CD4-positive, alpha-beta T cell treated with Interleukin-15 for 1 hour (primary cell): Measurements from ENCODE around the gene MACROD1.

Source experiments
- DNase-seq: peaks from one replicate; pipeline ENCODE4 v3.0.0-alpha.2; 2020

The MACROD1 gene

DNA sequence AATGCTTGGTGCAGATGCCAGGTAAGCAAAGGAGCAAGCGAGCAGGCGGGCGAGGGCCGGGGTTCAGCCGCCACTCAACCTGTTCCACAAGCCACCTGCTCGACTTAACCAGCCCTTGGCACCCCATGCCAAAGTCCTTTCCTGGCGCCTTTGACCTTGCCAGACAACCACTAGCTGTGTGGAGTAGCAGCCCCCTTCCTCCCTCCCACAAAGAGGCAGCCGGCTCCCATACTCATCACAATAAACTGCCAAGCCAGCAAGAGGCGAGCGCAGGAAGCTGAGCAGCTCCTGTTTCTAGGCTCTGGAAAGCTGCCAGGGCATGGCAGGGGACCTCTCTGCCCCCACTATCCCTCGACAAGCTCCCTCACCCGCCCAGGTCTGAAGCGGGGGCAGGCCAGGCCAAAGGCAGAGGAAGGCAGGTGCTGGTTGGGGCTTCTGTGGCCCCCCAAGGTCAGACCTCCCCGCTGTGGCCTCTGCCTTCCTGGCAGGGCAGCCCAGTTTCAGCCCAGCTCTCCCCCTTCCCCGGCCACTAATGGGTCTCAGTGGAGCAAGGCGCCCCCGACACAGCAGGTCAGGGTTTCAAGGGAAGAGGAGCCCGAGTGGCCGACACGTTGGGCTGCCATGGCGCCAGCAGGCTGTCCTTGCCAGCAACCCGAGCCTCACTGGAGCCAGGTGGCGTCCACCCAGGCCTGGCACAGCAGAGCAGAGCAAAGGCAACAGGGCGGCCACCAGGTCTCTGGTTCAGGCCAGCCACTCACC is 15.3 kb downstream of the MACROD1 start:
- no peak for DNase-seq

DNA sequence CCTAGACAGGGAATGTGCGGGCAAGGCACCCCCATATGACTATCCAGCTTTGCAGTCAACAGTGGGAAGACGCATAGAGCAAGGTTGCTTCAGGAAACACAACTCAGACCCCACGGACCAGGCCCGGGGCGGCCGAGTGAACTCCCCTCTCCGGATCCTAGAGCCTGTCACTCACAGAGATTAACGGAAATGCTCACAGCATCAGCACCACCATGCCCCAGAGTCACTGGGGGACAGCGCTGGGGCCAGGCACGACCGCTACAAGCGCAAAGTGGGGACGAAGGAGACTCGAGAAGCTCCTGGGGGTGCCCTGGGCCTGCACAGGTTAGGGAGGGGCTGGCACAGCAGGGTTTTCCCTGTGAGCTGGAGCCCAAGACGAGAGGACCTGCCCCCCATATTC is 15.9 kb downstream of the MACROD1 start:
- no peak for DNase-seq

DNA sequence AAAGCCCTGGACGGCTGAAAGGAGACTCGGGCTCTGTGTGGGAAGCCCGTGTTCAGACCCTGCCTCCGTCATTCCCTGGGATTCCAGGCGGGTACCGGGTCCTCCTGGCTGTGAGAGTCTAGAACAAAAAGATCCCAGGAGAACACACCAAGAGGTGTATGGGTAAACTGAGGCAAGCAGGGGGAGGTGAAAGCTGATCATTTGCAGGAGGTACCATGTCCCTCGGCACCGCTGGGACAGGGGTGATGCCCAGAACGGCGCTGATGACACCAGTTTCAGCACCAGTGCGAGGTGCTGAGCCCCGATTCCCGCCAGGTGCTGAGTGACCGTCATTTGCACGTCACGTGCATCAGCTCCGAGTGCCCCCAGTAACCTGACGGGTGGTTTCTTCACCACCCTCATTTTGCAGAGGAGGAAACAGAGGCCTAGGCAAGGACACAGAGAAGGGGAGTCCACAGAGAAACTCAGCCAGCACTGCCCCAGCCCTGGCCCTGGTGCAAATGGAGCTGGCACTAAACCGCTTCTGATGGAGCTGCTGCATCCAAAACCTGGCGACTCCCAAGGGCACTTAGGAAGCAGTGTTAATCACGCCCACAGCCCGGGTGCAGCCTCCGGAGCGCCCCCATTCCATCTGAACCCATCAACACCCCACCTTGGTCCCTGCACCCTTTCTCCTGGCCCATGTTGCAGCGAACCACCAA is 16.8 kb downstream of the MACROD1 start:
- DNase-seq: no peak

DNA sequence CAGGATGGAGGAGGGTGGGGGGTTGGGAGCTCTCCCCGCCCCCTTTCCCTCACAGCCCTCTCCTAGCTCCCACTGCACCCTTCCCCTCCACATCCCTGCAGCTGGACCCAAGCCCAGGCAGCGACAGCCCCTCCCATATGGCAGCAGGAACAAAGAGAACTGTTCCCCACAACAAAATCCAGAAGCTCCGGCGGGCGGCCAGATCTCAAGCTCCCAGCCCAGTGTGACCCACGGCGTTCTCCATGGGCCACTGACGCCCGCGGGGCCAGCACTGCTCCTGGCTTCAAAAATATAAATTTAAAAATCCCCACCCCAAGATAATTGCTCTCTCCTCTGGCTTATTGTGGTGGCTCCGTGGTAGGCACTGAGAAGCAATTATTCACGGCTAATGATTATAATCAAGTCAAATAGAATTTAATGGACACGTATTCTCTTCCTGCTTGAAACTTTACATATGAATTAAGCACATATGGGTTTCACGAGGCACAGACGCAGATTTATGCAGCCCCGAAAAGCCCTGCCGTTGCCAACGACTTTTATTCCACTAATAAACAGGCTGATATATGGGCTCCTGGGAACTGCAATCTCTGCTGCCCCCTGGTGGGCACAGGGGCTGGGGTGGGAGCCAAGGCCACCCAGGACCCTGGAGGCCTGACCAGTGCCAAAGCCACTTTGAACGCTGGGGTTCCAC is 17.5 kb downstream of the MACROD1 start:
- peak; percentile 64 for DNase-seq

DNA sequence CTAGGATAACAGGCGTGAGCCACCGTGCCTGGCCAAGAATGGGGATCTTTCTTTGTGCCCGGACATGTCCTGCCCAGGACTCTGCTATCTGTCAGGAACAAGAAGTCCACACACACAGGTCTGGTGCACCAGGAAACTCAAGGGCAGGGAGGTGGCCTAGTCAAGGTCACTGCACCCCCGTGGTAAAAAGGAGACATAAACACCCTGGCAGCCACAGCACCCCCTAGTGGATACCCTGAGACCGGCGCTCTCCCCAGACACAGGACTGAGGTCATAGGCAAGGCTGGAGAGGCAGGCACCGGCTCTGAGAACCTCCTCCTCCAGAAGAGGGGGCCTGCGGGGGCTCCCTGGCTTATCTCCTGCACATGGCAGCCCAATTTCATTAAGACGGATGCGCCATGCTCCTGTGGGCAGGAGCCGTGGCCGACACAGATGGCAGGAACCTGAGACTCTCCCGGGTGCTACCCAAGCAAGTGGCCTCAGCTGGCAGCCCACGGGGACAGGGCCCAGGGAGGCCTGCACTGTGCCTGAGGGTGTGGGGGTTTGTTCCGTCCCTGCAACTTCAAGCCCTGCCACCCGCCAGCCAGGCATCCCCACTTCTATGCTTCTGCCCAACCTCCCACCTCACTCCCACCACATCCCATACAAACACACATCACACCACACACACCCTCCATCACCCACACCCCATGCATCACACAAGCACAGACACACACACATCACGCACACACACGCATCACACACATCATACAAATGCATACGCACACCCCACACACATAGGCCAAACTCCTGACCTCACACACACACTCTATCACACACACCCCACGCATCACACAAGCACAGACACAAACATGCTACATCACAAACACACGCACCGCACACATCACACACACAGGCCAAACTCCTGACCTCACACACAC is 19.6 kb downstream of the MACROD1 start:
- peak; percentile 60 for DNase-seq

DNA sequence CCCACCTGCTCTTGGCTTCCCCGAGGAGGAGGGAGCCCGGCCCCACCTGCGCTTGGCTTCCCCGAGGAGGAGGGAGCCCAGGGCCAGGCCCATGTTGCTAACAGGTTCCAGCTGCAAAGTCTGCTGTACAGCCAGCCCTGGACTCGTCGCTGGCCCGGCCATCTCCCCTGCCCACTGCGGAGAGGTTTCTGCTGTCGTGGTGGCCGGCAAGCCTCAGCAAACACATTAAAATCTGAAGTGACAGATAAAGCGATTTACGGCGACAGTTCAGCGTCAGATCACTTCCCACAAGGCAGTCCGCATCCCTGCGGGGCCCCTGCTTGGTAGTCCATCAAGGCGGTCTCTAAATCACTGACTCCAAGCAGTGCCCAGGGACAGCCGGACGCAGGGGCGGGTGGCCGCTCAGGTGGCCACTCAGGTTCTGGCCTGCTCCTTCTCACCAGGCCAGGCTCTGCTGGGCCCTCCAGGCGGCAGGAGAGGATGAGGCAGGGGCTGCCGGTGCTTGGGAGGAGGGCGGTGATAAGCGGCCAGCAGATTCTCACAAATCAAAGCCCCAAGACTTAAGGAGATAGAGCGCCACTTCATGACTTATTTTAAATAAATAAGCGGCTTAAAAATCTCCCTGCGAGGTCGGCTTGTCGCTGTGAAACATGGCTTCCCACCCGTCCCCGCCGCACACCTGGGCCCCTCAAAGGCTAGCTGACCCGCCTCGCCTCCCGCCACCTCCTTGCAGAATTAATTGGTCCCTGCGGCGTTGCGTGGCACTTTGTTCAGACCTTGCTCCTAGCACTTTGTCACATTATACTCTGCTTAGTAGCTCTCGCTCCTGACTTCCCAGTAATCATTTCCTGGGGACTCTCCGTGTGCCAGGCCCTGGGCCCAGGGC is 21.1 kb downstream of the MACROD1 start:
- no peak for DNase-seq

DNA sequence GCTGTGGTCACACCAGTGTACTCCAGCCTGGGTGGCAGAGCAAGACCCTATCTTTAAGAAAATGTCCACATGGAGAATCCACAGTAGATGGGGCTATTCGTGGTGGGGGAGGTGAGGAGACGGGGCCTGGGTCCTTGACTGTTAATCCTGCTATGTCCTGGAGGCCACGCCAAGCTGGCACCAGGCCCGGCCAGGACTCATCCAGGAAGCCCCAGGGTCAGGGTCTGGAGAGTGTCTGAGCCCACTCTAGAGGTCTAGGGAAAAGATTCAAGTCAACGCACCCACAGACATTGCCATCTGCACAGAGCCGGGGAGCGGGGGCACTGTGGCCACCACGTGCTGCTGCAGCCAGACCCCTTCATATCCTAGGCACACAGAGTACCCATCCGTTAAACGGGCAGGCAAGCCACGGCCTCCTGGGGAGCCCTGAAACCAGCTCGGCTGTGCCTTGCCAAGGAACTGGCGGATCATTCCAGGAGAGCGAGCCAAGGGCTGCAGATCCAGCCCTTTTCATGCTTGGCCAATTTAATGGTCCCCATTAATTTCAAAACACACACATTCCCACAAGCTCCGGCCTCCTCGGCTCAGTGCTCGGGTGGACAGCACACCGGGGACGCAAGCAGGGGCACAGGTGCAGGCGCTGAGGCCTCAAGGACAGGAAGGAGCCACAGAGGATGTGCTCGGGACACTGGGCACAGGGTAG is 24.7 kb downstream of the MACROD1 start:
- DNase-seq: no peak

DNA sequence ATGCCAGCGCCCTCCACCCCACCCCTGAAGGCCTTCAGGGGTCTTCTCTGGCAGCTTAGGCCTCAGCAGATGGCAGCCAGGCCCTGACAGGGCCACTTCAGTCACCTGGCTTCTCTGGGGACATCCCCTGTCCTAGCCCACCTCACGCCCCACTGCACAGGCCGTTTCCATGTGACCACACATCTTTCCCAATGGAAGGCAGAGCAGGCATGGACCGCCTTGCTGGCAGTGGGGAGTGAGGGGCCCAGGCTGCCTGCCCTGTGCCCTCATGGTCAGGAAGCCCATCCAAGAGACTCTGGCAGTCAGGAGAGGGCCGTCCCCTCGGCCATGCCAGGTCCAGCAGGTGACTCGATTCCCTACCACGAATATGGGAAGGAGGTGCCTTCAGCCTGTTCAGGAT is 25.8 kb downstream of the MACROD1 start:
- no peak for DNase-seq

DNA sequence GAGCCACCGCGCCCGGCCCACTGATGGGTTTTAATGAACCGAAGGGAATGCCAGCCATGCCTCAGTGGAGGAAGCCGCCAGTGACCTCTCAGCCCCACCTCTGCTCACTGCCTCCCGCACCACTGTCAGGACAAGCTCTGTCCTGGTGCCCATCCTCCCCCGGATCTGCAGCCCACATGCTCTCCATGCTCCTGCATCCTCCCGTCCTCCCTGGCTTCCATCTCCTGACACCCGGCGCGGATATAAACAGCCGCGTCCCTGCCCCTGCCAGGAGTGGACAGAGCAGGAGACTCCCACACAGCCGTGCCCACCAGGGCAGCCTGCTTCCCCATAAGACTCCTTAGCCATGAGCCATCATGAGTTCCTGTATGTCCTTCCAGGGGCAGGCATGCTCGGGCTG is 26.9 kb downstream of the MACROD1 start:
- no peak for DNase-seq

DNA sequence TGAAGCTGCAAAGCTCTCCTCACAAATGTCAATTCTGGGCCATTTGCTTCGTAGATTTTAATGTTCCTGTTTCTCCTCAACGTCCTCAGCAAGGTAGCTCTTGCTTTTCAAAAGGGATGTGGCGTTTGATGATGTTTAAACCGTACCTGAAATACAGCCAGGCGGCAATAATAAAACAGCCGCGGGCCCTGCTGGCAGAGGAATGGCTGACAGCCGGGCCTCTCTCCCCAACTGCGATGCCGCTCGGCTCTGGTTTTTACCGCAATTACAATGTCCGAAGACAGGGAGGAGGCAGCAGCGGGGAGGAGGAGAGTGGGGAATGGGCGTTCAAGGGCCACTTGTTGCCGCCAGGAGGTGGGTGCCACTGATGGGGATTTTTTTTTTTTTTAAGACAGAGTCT is 27.5 kb downstream of the MACROD1 start:
- DNase-seq: no peak

DNA sequence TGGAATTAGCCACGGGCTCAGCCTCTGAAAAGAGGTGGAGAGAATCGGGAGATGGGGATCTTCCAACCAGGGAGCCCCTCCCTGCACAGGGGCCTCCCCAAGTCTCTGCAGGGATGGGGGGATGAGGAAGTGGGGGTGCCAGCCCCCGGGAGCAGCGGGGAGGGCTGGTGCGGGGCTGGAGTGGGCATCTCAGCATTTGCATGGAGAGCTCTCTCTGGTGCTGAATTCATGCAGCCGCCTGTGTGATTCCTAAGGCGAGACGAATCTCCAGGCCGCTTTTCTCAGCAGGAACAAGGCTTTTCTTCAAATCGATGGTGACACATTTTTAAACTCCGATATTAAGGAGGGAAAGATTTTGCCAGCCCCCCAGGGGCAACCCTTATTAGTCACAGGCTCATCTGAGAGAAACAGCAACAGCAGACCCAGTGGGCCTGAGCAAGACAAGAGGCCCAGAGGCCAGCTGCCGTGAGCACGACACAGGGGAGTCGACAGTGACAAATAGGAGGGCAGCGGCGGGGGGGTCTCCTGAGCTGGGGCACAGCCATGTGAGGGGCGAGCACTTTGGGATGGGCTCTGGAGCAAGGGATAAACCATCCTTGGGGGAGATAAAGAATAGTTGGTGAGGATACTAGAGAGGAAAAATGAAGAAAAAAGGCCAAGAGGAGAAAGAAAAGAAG is 29.0 kb downstream of the MACROD1 start:
- DNase-seq: no peak

DNA sequence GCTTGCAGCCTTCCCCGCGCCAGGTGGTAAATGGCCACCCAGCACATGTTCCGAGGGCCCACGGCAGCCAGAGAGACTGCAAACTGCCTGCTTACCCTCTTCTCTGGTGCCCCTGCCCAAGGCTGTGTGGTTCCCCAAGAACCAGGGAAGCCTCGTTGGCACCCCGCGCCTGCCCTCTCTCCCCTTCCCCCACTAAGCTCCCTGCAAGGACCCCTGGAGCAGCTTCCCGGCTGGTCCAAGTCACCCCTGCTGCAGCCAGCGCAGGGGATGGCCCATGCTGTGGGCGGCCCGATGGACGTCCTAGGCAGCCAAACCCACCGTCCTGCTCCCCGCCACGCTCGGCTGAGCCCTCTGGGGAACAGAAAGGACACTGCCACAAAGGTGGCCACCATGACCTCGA is 30.2 kb downstream of the MACROD1 start:
- DNase-seq: no peak

DNA sequence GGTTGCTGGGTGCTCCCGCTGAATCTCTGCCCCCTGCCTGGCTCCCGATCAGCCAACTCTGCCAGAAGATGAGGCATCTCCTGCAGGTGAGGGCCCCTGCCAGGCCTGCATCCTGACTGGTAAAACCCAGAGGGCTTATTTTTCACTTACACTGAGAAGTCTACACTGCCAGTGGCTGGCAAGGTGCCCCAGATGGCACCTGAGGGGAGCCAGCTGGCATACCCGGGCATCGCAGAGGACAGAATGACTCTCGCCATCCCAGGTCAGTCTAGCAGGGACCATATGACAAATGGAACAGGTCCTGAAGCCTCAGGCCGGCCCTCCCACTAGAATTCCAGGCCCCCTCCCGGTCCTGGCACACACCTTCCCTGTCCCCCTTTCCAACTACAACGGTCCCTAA is 30.9 kb downstream of the MACROD1 start:
- no peak for DNase-seq

DNA sequence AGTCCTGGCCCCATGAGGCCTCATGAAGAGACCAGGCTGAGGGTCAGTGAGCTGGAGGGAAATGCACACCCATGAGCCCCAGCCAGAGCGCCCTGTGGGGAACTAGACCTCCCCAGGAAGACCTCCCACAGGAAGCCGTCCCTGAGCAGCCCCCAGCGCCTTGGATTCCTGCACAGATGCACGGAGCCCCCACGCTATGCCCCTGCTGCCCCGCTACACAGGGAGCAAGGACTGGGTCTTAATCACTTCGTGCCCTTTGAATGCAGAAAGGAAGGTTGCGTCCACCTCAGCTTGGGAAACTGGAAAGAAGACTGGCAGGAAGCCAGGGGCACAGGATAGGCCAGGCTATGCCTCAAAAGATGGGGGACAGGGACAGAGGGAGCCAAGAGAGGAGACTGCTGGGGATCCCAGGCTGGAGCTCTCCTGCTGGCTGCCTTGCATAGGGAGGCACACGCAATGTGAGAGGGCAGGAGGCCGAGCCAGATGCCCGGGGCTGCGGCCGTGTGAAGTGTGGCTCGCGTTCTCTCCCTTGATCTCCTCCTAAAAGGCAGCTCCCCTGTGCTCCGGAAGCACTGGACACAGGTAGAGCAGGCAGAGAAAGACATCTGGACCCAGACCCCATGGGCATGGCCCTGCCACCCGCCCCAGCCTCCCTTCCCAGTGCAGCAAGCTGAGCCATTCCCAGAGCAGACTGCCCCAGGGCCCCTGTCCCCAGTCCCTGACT is 32.8 kb downstream of the MACROD1 start:
- no peak for DNase-seq

DNA sequence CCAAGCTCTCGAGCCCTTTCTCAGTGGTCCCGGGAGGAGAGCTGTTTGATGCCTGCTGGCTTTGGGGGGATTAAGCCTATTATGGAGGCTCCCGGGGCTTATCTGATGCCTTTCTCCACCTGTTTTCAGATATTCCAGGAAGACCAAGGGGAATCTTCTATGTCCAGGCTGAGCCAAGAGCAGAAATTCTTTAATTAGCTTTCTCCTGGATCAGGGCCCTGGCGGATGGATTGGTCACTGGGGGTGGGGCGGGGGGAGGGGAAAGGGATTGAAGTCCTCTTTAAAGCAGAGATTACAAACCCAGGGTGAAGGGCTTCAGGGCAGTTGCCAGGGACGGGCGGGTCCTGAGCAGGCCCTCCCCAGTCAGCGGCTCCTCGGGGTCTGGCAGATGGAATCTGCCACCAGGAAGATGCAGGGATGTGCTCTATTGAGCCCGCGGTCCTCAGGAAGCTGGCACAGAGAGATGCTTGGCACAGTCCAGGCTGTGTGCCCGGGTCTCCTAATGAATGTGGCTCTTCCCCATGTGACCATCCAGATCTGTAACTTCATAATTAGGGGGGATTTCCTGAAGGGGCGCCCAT is 33.6 kb downstream of the MACROD1 start:
- DNase-seq: no peak

DNA sequence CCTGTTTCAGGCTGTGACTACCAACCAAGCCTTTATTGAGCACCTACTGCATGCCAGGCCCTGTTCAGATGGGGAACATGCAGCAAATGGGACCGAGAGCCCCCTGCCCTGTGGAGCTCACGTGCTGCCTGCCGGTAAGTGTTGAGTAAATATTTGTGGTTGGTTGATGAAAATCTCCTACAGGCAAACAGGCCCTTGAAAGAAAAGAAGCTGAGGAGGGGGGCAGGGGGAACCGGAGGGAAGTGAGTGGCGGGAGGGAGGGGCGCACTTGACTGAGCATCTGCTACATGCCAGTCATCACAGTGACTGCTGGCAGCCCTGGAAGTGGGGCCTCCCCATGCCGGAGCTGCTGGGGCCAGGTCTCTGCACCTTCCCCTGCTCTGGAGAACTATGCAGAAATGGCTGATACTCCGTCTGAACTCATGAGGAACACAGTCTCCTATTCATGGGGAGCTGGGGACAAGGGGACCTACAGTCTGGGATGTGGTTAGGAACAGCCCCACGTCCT is 34.2 kb downstream of the MACROD1 start:
- DNase-seq: no peak

DNA sequence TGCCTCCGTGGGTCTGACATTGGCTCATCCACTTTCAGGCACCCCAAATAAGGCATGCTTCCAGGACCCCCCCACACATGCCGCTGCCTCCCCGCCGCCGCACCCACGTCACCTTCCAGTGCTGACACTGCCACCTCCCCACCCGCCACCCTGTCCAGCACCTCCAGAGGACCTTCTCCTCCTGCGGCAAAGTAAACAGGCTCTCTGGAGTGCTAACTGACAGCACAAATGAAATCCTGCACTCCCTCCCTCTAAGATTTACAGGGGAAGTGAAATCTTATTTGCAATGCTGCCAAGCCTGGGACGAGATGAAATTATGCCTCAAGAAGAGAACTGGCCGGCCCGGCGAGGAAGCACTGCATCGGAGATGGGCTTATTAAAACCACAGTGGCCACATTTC is 35.3 kb downstream of the MACROD1 start:
- DNase-seq: no peak

DNA sequence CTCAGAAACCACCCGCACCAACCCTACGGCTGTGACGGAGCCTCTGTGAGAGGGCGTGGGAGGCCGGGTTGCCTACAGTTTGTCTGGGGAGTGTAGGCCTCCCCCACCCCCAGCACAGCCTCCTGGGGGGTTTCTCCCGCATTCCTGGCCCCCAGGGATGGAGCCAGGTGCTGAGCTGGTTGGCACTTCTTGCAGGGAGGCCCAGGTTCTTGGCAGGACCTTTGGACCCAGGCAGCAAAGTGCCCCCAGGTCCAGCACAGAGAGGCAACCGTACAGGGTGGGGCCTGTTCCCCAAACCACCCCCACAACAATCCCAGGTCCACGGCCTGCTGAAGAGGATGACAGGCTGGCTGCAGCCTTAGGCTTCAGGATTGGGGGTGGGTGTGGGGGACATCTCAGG is 36.5 kb downstream of the MACROD1 start:
- no peak for DNase-seq

DNA sequence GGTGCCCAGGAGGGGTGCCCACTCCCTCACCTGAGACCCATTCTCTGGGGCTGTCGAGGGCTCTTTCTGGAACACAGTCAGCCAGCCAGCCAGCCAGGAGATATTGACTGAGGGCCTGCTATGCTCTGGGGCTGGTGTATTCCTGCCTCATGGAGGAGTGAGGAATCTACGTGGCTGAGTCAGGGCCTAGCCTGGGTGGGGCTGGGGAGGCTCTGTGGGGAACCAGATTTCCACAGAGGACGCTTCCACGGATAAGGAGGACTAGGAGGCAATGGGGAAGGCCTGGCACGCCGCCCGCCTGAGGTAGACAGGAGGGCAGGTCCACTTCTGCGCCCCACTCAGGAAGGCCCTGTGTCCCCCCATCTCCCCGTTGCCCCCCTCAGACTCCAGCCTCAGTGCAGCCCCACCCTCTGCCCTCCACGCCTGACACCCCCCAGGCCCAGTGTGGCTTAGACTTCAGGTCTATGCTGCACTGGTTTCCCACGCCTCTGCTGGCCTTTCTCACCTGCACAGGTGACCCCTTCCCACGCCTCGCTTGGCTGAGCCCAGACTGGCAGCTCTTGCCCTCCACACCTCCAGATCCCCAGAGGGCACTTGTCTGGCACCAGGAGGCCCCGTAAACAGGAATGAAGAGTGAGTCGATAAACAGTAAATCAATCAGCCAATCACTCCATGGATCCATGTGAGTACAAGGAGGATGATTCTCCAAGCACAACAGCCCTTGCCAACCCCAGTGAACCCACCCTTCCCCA is 37.5 kb downstream of the MACROD1 start:
- no peak for DNase-seq
